GM19099 (cell line): Measurements from ENCODE around the gene PNPLA8.

ENCODE experiments used
- POLR2A ChIP-seq: IDR thresholded peaks from 3 replicates; pipeline ENCODE4 v1.6.1; 2011; ENCODE audit warnings: low read depth; ENCODE audit not compliant: insufficient read length; ENCODE audit errors: extremely low read depth

Gene PNPLA8

GRCh38 chr7:108456845-108457540 lies 68.9 kb downstream of the PNPLA8 start:
- no peak for TF ChIP-seq POLR2A

- no peak for TF ChIP-seq POLR2A
Measured at GRCh38 chr7:108455998-108456677, 69.8 kb downstream of the PNPLA8 start, which contains the start of gene NRCAM. Gene NRCAM (minus strand): TSS chr7:108456436. CDS start chr7:108240064, 216,372 bp downstream.

DNA sequence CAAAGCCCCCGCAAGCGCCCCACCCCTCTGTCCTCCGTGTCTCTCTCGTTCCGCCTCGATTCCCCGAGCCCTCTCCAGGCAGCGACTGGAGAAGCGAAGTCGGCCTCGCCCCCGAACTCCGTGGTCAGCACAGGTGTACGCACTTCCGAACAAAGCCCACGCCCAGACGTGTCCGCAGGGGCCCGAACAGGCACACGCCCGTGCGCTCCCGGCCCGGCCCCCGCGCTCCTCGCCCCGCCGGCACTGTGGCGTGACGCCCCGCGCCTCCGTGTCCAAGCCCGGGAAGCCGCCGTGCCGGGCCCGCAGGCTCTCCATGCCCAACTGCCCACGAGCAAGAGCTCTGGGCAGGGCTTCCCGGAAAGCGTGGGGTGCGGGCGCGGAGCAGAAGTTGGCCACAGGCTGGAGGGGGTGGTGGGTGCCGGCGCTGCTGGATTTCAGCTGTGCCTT lies 70.4 kb downstream of the PNPLA8 start:
- TF ChIP-seq POLR2A, result no peak

DNA sequence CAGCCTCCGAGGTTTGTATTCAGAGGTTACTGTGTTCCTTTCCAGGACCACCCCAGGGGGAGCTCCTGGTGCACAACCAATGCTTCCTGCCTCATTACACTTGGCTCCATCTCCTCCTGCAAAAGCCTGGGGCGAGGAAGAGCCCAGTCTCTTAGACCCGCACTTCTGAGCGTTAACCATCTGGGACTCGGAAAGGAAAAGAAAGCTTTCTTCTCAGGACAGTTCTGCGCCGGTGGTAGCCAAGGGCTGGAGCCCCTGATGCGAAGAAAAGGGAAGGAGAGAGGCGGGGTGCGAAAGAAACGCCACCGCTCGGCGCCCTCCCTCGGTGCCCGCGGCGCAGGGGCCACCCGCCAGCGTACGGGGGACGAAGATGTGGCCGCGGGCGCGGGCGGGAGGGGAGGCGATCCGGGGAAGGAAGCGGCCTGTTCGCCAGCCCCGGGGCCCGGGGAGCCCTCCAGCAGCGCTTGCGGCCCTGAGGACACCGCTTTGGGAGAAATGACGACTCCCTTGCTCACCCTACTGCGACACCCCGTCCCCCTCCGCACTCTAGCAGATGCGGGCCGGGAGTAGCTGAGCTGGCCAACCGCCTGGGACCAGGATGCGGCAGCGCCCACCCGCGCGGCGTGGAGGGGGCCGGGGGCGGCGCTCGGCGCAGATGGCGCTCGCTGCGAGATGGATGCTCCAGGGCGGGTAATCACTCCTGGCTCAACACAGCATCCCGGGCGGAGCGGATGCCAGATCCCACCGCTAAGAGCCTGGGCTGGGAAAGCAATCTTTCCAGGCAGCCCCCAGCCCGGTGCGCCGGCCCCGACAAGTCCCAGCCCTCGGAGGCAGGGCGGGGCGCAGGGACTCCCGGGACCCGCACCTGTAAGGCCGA lies 71.0 kb downstream of the PNPLA8 start:
- TF ChIP-seq POLR2A, result no peak

DNA sequence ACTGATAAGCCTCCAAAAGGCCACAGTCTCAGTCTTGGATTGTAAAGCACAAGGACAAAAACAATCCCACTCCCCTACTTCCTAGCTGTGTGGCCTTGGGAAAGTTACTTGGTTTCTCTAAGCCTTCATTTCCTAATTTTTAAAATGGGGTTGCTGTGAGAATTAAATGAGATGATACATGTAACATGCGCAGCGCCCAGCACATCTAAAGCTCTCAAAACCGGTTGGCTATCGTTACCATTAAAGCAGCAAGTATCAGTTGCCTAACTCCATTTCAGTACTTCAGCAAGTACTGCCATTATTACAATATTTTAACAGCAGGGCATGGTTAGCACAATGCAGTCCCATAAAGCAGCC lies 71.6 kb downstream of the PNPLA8 start:
- TF ChIP-seq POLR2A, result no peak

GRCh38 chr7:108453320-108453719 lies 72.6 kb downstream of the PNPLA8 start:
- no peak for TF ChIP-seq POLR2A

DNA sequence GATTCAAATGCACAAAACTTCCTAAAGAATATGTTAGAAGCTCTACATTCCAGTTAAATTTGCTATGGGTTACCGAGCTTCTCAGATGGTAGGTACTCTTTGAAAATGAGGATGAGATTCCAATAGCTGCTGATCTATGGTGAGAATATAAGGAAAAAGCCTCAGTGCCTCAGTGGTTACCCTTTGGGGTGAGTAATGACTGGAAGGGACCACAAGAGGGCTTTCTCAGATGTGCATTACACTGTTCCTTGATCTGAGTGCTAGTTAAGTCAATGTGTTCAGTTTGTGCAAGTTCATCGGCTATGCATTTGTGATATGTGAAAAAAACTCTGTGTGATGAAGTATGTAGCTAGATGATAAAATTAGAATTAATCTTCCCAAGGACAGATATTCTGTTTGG lies 73.2 kb downstream of the PNPLA8 start:
- no peak for TF ChIP-seq POLR2A

- TF ChIP-seq POLR2A, result no peak
Measured at GRCh38 chr7:108451296-108451848, 74.6 kb downstream of the PNPLA8 start.

DNA sequence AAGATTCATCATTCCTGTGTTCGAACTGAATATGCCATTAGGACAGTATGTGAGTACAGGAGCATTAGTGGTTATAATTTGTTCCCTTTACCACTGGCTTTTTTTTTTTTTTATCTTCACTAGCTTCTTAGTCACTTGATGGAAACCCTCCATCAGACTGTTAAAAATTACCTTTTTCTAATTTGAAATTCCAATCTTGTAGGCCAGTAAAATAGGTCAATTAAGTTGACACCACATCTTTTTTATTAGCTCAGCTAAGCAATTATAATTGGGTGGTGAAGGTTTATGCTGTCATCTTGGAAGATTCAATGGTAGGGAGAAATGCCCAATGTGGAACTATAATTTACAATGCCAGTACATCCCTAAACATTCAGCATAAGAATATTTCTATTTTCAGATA lies 75.8 kb downstream of the PNPLA8 start:
- TF ChIP-seq POLR2A, result no peak

GRCh38 chr7:108449521-108449920 lies 76.4 kb downstream of the PNPLA8 start:
- TF ChIP-seq POLR2A, result no peak

DNA sequence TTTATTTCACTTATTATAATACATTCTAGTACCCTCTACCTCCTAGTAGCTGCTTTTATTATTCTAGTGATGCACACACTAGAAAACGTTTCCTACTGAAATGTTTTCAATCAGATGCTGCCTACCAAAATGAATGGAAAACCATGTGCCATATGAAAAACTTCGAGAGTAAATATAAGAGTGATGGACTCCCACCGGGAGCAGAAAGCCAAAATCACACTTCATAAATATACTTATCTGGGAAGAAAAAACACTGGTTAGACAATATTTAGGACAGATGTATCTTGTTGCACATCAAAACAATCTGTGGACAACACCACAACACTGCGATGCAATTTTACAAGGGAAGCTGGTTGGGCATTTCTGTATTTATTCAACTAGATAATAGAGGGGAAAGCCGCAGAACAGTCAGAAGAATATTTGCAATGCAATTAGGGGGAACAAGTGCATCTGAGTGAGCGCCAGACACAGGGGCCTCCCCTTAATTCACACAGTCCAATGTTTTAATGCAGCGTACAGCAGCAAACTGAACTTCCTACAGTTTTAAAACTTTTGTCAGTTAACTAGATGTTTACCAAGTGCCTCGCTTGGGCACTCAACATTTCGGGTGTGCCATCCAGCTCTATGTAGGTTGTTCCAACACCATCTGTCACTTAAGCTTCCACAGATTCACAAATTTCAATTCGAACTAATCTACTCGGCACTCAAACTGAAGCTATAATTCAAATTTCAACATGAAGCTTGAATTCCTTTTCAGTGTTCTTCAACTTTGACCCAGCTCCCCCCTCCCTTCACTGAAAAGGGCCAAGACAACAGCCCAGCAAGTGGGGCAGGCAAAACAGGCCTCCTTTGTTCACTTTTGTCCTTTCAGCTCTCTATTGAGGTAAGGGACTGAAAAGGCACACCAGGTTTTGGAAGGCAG lies 77.1 kb downstream of the PNPLA8 start:
- no peak for TF ChIP-seq POLR2A

- TF ChIP-seq POLR2A, result no peak
Measured at GRCh38 chr7:108442039-108442568, 83.8 kb downstream of the PNPLA8 start.

DNA sequence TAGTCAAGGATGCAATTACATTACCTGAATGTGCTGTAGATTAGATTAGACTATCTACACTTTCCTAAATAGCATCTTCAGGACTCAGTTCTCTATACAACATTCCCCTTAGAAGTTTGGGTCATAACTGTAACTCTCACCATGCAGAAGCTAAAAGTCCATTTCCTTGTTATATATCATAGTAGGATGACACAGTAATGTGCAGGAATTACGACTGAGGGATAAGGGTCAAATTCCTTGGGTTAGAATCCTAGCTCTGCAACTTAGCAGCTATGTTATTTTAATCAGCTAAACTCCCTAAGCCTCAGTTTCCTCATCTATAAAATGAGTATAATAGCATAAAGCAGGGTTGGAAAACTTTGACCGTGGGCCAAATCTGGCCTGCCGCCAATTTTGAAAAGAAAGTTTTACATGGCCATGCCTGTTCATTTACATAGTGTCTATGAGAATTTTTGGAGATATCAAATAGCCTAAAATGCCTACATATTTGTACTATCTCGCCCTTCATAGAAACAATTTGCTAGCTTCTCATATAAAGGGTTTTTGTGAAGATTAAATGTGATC lies 84.5 kb downstream of the PNPLA8 start:
- no peak for TF ChIP-seq POLR2A

DNA sequence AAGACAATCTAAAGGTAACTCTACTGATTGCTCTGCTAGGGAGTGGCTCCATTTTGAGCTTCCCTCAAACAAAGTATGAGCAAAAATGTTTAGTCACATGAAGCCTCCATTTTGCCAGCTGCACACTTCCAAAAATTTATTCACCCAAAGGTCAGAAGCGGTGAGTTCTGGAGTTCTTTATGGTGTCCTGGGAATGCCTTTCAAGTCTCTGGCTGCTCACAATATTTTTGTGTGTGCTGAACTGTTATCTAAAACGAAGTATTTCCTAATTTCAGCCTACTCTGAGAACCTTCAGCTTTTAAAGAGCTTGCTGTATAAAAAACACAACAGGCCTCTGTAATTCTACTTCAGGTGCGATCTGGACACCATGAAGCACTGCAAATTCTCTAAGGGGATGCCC lies 85.3 kb downstream of the PNPLA8 start:
- TF ChIP-seq POLR2A, result no peak

GRCh38 chr7:108436906-108437305 lies 89.0 kb downstream of the PNPLA8 start:
- TF ChIP-seq POLR2A, result no peak
